Activated CD8-positive, alpha-beta T cell treated with anti-CD3 and anti-CD28 coated beads for 36 hours (primary cell): ENCODE results near the gene GYG2. TPM values are rescaled to one million over a fixed set of nuclear protein-coding genes. Genes with fewer than 3 reads are reported as not detected.

Source experiments
- ATAC-seq: fragments of 200-7000 bp; cut with Tn5 transposase; one replicate; pipeline ENCODE4 v1.10.0; 2021; ENCODE audit warnings: mild to moderate bottlenecking, moderate library complexity
- CTCF ChIA-PET: fragments of 350-600 bp; sonication (Branson Sonifier 250); formaldehyde crosslinking; loops from one replicate; lab custom pipeline; 2021; ENCODE audit warnings: antibody characterized with exemption; lab: Charles Lee
- POLR2A ChIA-PET: fragments of 350-600 bp; sonication (Branson Sonifier 250); formaldehyde crosslinking; loops from one replicate; lab custom pipeline; 2021; ENCODE audit warnings: antibody characterized with exemption; lab: Charles Lee
- DNase-seq: peaks from one replicate; pipeline ENCODE4 v3.0.0-alpha.2; 2020
- H3K27ac Mint-ChIP-seq: one replicate; pipeline ENCODE4 v1.8.0; 2021; ENCODE audit warnings: mild to moderate bottlenecking, mixed read lengths
- H3K27me3 Mint-ChIP-seq: one replicate; pipeline ENCODE4 v1.8.0; 2021; ENCODE audit warnings: mixed read lengths
- H3K36me3 Mint-ChIP-seq: one replicate; pipeline ENCODE4 v1.8.0; 2021; ENCODE audit warnings: low read depth, mixed read lengths
- H3K4me1 Mint-ChIP-seq: one replicate; pipeline ENCODE4 v1.8.0; 2021; ENCODE audit warnings: low read depth, mixed read lengths
- H3K4me3 Mint-ChIP-seq: one replicate; pipeline ENCODE4 v1.8.0; 2021; ENCODE audit warnings: mild to moderate bottlenecking, moderate library complexity, mixed read lengths
- H3K9me3 Mint-ChIP-seq: one replicate; pipeline ENCODE4 v1.8.0; 2021; ENCODE audit warnings: mixed read lengths
- intact Hi-C: fragments of 100-400 bp; cut with micrococcal nuclease; formaldehyde crosslinking; loops from one replicate; pipeline ENCODE4 v1.10.0; 2022
- total RNA-seq, 2 experiments: library from RNA; stranded (reverse); gene quantifications; one replicate each; pipeline ENCODE4 v1.2.3, GENCODE V29; 2021
- TF ChIP-seq, protein P1 (sequence below): fragments of 200-600 bp; IDR thresholded peaks from one replicate; pipeline ENCODE4 v1.8.0; 2022; ENCODE audit warnings: antibody characterized with exemption, mild to moderate bottlenecking

The GYG2 gene
- total RNA-seq, 2 experiments from 2014 or later = not detected

DNA sequence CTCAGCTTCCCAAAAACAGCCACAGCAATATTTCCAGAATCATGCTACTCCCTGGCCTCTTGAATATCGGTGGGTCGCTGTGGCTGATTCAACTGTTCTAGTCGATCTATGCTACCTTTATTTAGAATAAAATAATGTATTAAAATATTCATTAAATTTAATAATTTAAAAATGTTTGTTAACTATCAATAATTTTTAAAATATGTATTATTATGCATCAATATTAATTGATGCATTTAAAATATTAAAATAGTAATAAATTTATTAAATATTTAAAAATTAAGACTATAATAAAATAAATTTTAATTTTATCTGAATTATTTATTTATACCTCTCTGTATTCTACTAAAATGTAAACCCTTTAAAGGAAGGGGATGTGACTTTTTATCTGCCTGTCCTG is 81.4 kb downstream of the GYG2 start:
- H3K4me1 Mint-ChIP-seq = no peaks in the 10 kb centered on the region
- no peak for DNase-seq
- TF ChIP-seq, protein P1, sequence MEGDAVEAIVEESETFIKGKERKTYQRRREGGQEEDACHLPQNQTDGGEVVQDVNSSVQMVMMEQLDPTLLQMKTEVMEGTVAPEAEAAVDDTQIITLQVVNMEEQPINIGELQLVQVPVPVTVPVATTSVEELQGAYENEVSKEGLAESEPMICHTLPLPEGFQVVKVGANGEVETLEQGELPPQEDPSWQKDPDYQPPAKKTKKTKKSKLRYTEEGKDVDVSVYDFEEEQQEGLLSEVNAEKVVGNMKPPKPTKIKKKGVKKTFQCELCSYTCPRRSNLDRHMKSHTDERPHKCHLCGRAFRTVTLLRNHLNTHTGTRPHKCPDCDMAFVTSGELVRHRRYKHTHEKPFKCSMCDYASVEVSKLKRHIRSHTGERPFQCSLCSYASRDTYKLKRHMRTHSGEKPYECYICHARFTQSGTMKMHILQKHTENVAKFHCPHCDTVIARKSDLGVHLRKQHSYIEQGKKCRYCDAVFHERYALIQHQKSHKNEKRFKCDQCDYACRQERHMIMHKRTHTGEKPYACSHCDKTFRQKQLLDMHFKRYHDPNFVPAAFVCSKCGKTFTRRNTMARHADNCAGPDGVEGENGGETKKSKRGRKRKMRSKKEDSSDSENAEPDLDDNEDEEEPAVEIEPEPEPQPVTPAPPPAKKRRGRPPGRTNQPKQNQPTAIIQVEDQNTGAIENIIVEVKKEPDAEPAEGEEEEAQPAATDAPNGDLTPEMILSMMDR = no peak
- POLR2A ChIA-PET = no interaction called here
- H3K36me3 Mint-ChIP-seq = peaks cover 2% of the 10 kb centered on the region
- H3K27me3 Mint-ChIP-seq = no peaks in the 10 kb centered on the region
- no peak overlapping the region for H3K27ac Mint-ChIP-seq
- CTCF ChIA-PET = no interaction called here
- no peaks in the 10 kb centered on the region for H3K9me3 Mint-ChIP-seq
- intact Hi-C loops = no loop called here
- no peak overlapping the region for H3K4me3 Mint-ChIP-seq
- no peak for ATAC-seq

DNA sequence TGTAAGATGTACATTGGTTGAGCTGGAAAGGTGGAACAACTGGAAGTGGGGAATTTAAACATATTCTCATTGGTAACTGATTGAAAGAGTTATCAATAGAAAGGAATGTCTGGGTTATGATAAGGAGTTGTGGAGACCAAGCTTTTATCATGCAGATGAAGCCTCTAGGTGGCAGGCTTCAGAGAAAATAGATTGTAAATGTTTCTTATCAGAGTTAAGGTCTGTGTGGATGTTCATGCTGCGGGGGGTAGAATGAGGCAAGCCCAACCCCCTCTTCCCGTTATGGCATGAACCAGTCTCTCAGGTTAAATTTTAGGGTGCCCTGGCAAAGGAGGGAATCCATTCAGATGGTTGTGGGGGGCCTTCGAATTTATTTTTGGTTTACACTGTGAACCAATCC is 84.4 kb downstream of the GYG2 start:
- ChIA-PET POLR2A (no interaction called here), CTCF (no interaction called here)
- Mint-ChIP-seq H3K27me3 (no peaks in the 10 kb centered on the region), H3K4me3 (no peak overlapping the region), H3K27ac (no peak overlapping the region), H3K9me3 (no peaks in the 10 kb centered on the region), H3K36me3 (no peaks in the 10 kb centered on the region), H3K4me1 (no peaks in the 10 kb centered on the region)
- TF ChIP-seq, protein P1 = no peak
- no peak for DNase-seq
- no peak for ATAC-seq
- intact Hi-C loops = no loop called here

GRCh38 chrX:2917767-2918166 is 89.0 kb downstream of the GYG2 start:
- Mint-ChIP-seq H3K4me1 (no peaks in the 10 kb centered on the region), H3K4me3 (no peak overlapping the region), H3K27me3 (no peaks in the 10 kb centered on the region), H3K9me3 (no peaks in the 10 kb centered on the region), H3K36me3 (peaks cover 1% of the 10 kb centered on the region), H3K27ac (no peak overlapping the region)
- ChIA-PET CTCF (no interaction called here), POLR2A (no interaction called here)
- TF ChIP-seq, protein P1 = no peak
- ATAC-seq (no peak), DNase-seq (no peak)
- intact Hi-C loops = no loop called here

DNA sequence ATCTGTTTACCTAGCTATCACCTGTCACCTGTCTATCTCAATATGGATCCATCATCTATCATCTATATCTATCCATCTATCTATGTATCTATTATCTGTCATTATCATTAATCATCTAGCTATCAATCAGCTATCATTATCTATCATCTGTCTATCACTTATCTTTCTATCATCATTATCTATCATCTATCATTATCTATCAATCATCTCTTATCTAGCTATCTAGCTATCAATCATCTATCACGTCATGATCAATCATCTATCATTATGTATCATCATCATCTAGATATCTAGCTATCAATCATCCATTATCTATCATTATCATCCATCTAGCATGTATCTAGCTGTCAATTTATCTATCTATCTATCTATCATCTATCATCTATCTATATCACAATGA is 92.5 kb downstream of the GYG2 start:
- ATAC-seq = no peak
- Mint-ChIP-seq H3K4me1 (no peaks in the 10 kb centered on the region), H3K27ac (no peak overlapping the region), H3K9me3 (no peaks in the 10 kb centered on the region), H3K4me3 (no peak overlapping the region), H3K36me3 (peaks cover 1% of the 10 kb centered on the region), H3K27me3 (no peaks in the 10 kb centered on the region)
- ChIA-PET CTCF (no interaction called here), POLR2A (no interaction called here)
- TF ChIP-seq, protein P1 = no peak
- no peak for DNase-seq
- intact Hi-C loops = no loop called here

DNA sequence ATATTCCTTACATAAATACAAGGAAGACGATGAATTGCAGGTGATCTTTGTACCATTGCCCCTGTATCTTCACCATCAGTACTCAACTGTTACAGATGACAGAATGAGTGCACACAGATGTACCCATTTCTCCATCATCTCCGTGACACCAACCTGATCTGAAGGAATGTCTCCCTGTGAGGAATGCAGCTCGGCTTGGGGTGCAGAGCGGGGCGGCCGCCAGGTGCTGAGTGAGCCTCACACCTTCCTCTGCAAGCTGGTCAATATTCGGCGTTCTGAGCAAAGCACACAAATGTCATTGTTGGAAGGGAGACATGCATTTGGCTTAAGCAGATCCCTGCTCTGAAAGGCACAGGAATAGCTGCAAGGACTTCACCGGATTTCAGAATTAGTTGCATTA is 93.0 kb downstream of the GYG2 start:
- no peak for ATAC-seq
- TF ChIP-seq, protein P1 = no peak
- Mint-ChIP-seq H3K4me3 (no peak overlapping the region), H3K4me1 (no peaks in the 10 kb centered on the region), H3K27ac (no peak overlapping the region), H3K9me3 (no peaks in the 10 kb centered on the region), H3K36me3 (peaks cover 1% of the 10 kb centered on the region), H3K27me3 (peaks cover 1% of the 10 kb centered on the region)
- ChIA-PET POLR2A (no interaction called here), CTCF (no interaction called here)
- DNase-seq = no peak
- intact Hi-C loops = no loop called here
